ENCODE data around the gene TNXB. TPM values are rescaled to one million over a fixed set of nuclear protein-coding genes. Genes with fewer than 3 reads are reported as not detected.

TNXB gene
- total RNA-seq, 1 experiment from 2014 or later: 1.8 TPM

GRCh38 chr6:32047084-32047478 is 62.1 kb downstream of the TNXB start:
- BruUV-seq (replicated peaks): no TSS peak
- no peak for TF ChIP-seq TCF7L2 (IDR thresholded peaks at IDR 0.05; ENCODE audit: low read depth, low read length)
- TF ChIP-seq, protein P1, sequence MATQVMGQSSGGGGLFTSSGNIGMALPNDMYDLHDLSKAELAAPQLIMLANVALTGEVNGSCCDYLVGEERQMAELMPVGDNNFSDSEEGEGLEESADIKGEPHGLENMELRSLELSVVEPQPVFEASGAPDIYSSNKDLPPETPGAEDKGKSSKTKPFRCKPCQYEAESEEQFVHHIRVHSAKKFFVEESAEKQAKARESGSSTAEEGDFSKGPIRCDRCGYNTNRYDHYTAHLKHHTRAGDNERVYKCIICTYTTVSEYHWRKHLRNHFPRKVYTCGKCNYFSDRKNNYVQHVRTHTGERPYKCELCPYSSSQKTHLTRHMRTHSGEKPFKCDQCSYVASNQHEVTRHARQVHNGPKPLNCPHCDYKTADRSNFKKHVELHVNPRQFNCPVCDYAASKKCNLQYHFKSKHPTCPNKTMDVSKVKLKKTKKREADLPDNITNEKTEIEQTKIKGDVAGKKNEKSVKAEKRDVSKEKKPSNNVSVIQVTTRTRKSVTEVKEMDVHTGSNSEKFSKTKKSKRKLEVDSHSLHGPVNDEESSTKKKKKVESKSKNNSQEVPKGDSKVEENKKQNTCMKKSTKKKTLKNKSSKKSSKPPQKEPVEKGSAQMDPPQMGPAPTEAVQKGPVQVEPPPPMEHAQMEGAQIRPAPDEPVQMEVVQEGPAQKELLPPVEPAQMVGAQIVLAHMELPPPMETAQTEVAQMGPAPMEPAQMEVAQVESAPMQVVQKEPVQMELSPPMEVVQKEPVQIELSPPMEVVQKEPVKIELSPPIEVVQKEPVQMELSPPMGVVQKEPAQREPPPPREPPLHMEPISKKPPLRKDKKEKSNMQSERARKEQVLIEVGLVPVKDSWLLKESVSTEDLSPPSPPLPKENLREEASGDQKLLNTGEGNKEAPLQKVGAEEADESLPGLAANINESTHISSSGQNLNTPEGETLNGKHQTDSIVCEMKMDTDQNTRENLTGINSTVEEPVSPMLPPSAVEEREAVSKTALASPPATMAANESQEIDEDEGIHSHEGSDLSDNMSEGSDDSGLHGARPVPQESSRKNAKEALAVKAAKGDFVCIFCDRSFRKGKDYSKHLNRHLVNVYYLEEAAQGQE (IDR thresholded peaks at IDR 0.05; ENCODE audit: insufficient read depth in 1 of 2, low read depth in 2 of 2, low read length in 1 of 2): no peak
- no peak for TF ChIP-seq CTCF (IDR thresholded peaks at IDR 0.05)
- TF ChIP-seq POLR2AphosphoS5 (IDR thresholded peaks at IDR 0.05; ENCODE audit: low read depth, low read length): no peak
- no peak for TF ChIP-seq SIN3A (IDR thresholded peaks at IDR 0.05; ENCODE audit: borderline replicate concordance, insufficient read depth, low read depth, low read length)
- Histone ChIP-seq H3K4me1 (ENCODE audit: control insufficient read depth, insufficient read depth, low read length) (no peaks in the 10 kb centered on the region), H3K36me3 (ENCODE audit: control insufficient read depth, insufficient read depth, low read length) (no peaks in the 10 kb centered on the region), H3K4me3 (ENCODE audit: low read depth in 2 of 2, low read length in 2 of 2) (no peak overlapping the region), H3K9me3 (ENCODE audit: control insufficient read depth, insufficient read depth, low read depth, low read length) (no peaks in the 10 kb centered on the region), H3K27me3 (ENCODE audit: control insufficient read depth, insufficient read depth, low read length) (no peaks in the 10 kb centered on the region), H3K27ac (ENCODE audit: low read length) (no peak overlapping the region)
- CTCF ChIA-PET: no interaction called here
- ATAC-seq: no peak
- DNase-seq (ENCODE audit: low read depth, low spot score): no peak
- POLR2A ChIA-PET: no interaction called here
- in situ Hi-C loops (cut with HindIII; ENCODE audit: low pct_unique_long_range_greater_than_20kb, low sequenced_read_pairs) (no loop called here), intact Hi-C loops (cut with micrococcal nuclease; ENCODE audit: unreplicated experiment) (no loop called here)

- Histone ChIP-seq H3K27me3 (ENCODE audit: control insufficient read depth, insufficient read depth, low read length) (no peaks in the 10 kb centered on the region), H3K27ac (ENCODE audit: low read length) (no peak overlapping the region), H3K4me1 (ENCODE audit: control insufficient read depth, insufficient read depth, low read length) (no peaks in the 10 kb centered on the region), H3K4me3 (ENCODE audit: low read depth in 2 of 2, low read length in 2 of 2) (no peak overlapping the region), H3K9me3 (ENCODE audit: control insufficient read depth, insufficient read depth, low read depth, low read length) (no peaks in the 10 kb centered on the region), H3K36me3 (ENCODE audit: control insufficient read depth, insufficient read depth, low read length) (no peaks in the 10 kb centered on the region)
- no TSS peak for BruUV-seq (replicated peaks)
- ATAC-seq (no peak), DNase-seq (ENCODE audit: low read depth, low spot score) (no peak)
- in situ Hi-C loops (cut with HindIII; ENCODE audit: low pct_unique_long_range_greater_than_20kb, low sequenced_read_pairs): no loop called here
- intact Hi-C loops (cut with micrococcal nuclease; ENCODE audit: unreplicated experiment): no loop called here
- CTCF ChIA-PET: interaction anchor here (0.5 kb wide), 1 partner anchor 70 kb away, joined by 3 read pairs; no protein-coding TSS in a partner anchor
- TF ChIP-seq SIN3A (IDR thresholded peaks at IDR 0.05; ENCODE audit: borderline replicate concordance, insufficient read depth, low read depth, low read length) (no peak), TCF7L2 (IDR thresholded peaks at IDR 0.05; ENCODE audit: low read depth, low read length) (no peak), POLR2AphosphoS5 (IDR thresholded peaks at IDR 0.05; ENCODE audit: low read depth, low read length) (no peak), CTCF (IDR thresholded peaks at IDR 0.05) (no peak)
- TF ChIP-seq, protein P1 (IDR thresholded peaks at IDR 0.05; ENCODE audit: insufficient read depth in 1 of 2, low read depth in 2 of 2, low read length in 1 of 2): no peak
- POLR2A ChIA-PET: interaction anchor here (0.6 kb wide), 1 partner anchor 150 kb away, joined by 4 read pairs; no protein-coding TSS in a partner anchor
Measured at GRCh38 chr6:32046450-32047083, 62.6 kb downstream of the TNXB start.
